G401.6 (cell line): ENCODE results near the gene CCDC177.

Experiments
- FAIRE-seq: peaks from 2 replicates; lab custom pipeline; 2012; peaks lifted over from hg19 to GRCh38; lab: Jason Lieb, UNC

The CCDC177 gene

GRCh38 chr14:69527635-69528034 lies 47.0 kb downstream of the CCDC177 start:
- no peak for FAIRE-seq

GRCh38 chr14:69525896-69526295 lies 48.8 kb downstream of the CCDC177 start:
- no peak for FAIRE-seq

GRCh38 chr14:69522026-69522425 lies 52.6 kb downstream of the CCDC177 start:
- no peak for FAIRE-seq
